ENCODE results near the gene CLEC4F.
A peak's percentile ranks its signal among the peaks of the same experiment; 100 is the strongest.

Gene CLEC4F

GRCh38 chr2:70767699-70768589, 52.5 kb downstream of the CLEC4F start, which contains the start of gene ADD2:
Gene ADD2 (minus strand): TSS chr2:70768200. CDS start chr2:70706408, 61,792 bp downstream.
- H2AFZ ChIP-seq, result peak within 1 kb of the TSS; percentile 70
- peak within 1 kb of the TSS; percentile 71 for H3K4me2 ChIP-seq (ENCODE audit: low read length)
- no peaks in the 10 kb centered on the region for H3K36me3 ChIP-seq (ENCODE audit: control insufficient read depth, insufficient read depth, low read length)
- no peaks in the 10 kb centered on the region for H3K4me1 ChIP-seq
- H3K79me2 ChIP-seq, result no peaks in the 10 kb centered on the region
- H3K27me3 ChIP-seq (ENCODE audit: control insufficient read depth, insufficient read depth, low read length), result peaks cover 3% of the 10 kb centered on the region
- peak within 1 kb of the TSS; percentile 29 for H3K4me3 ChIP-seq (ENCODE audit: low read depth, low read length)
- no peaks in the 10 kb centered on the region for H3K9me3 ChIP-seq (ENCODE audit: control insufficient read depth, low read length)
- no peak for TF ChIP-seq CTCF (IDR thresholded peaks at IDR 0.05)
- no peak within 1 kb of the TSS for H3K27ac ChIP-seq
- no peak within 1 kb of the TSS for H3K9ac ChIP-seq

GRCh38 chr2:70767079-70767698, 53.2 kb downstream of the CLEC4F start:
- Histone ChIP-seq H3K4me1 (no peaks in the 10 kb centered on the region), H3K4me3 (ENCODE audit: low read depth, low read length) (peak overlapping the region; percentile 29), H2AFZ (peak overlapping the region; percentile 70), H3K79me2 (no peaks in the 10 kb centered on the region), H3K9me3 (ENCODE audit: control insufficient read depth, low read length) (no peaks in the 10 kb centered on the region), H3K36me3 (ENCODE audit: control insufficient read depth, insufficient read depth, low read length) (no peaks in the 10 kb centered on the region), H3K4me2 (ENCODE audit: low read length) (peak overlapping the region; percentile 71), H3K27ac (no peak overlapping the region), H3K9ac (no peak overlapping the region), H3K27me3 (ENCODE audit: control insufficient read depth, insufficient read depth, low read length) (peaks cover 3% of the 10 kb centered on the region)
- no peak for TF ChIP-seq CTCF (IDR thresholded peaks at IDR 0.05)

- no peaks in the 10 kb centered on the region for H3K9me3 ChIP-seq (ENCODE audit: control insufficient read depth, low read length)
- no peaks in the 10 kb centered on the region for H3K4me1 ChIP-seq
- H2AFZ ChIP-seq, result peak overlapping the region; percentile 28
- H3K4me2 ChIP-seq (ENCODE audit: low read length), result no peak overlapping the region
- no peak overlapping the region for H3K4me3 ChIP-seq (ENCODE audit: low read depth, low read length)
- TF ChIP-seq CTCF (IDR thresholded peaks at IDR 0.05), result no peak
- no peak overlapping the region for H3K9ac ChIP-seq
- H3K27ac ChIP-seq, result no peak overlapping the region
- H3K36me3 ChIP-seq (ENCODE audit: control insufficient read depth, insufficient read depth, low read length), result no peaks in the 10 kb centered on the region
- peaks cover 3% of the 10 kb centered on the region for H3K27me3 ChIP-seq (ENCODE audit: control insufficient read depth, insufficient read depth, low read length)
- no peaks in the 10 kb centered on the region for H3K79me2 ChIP-seq
These were observed 53.9 kb downstream of the CLEC4F start for GRCh38 chr2:70766357-70767078.

- Histone ChIP-seq H3K4me1 (no peaks in the 10 kb centered on the region), H3K4me3 (ENCODE audit: low read depth, low read length) (no peak overlapping the region), H3K4me2 (ENCODE audit: low read length) (no peak overlapping the region), H3K27ac (no peak overlapping the region), H2AFZ (no peak overlapping the region), H3K36me3 (ENCODE audit: control insufficient read depth, insufficient read depth, low read length) (no peaks in the 10 kb centered on the region), H3K9me3 (ENCODE audit: control insufficient read depth, low read length) (no peaks in the 10 kb centered on the region), H3K9ac (no peak overlapping the region), H3K79me2 (no peaks in the 10 kb centered on the region), H3K27me3 (ENCODE audit: control insufficient read depth, insufficient read depth, low read length) (peaks cover 3% of the 10 kb centered on the region)
- no peak for TF ChIP-seq CTCF (IDR thresholded peaks at IDR 0.05)
These were observed 54.9 kb downstream of the CLEC4F start for GRCh38 chr2:70765507-70765906.

All from parathyroid adenoma (tissue), 2 donors.